Measurements from ENCODE around the gene HABP2. TPM values are rescaled to one million over a fixed set of nuclear protein-coding genes. Genes with fewer than 3 reads are reported as not detected.

Gene HABP2
- total and polyA plus RNA-seq, 9 of the 15 experiments (the other 6 are each of a cell fraction or from before 2014, with no cell fraction given): 0.09 TPM; not detected in 8

- H3K36me3 ChIP-seq (ENCODE audit: control insufficient read depth, insufficient read depth, low read length): no peaks in the 10 kb centered on the region
These were observed 64.2 kb downstream of the HABP2 start for GRCh38 chr10:113617086-113617485.

More at GRCh38 chr10:113617086-113617485, 64.2 kb downstream of the HABP2 start:
- no peak for TF ChIP-seq STAG1 (CRISPR knock-in tag; IDR thresholded peaks at IDR 0.05; ENCODE audit: borderline replicate concordance)
- TF ChIP-seq, protein P1, sequence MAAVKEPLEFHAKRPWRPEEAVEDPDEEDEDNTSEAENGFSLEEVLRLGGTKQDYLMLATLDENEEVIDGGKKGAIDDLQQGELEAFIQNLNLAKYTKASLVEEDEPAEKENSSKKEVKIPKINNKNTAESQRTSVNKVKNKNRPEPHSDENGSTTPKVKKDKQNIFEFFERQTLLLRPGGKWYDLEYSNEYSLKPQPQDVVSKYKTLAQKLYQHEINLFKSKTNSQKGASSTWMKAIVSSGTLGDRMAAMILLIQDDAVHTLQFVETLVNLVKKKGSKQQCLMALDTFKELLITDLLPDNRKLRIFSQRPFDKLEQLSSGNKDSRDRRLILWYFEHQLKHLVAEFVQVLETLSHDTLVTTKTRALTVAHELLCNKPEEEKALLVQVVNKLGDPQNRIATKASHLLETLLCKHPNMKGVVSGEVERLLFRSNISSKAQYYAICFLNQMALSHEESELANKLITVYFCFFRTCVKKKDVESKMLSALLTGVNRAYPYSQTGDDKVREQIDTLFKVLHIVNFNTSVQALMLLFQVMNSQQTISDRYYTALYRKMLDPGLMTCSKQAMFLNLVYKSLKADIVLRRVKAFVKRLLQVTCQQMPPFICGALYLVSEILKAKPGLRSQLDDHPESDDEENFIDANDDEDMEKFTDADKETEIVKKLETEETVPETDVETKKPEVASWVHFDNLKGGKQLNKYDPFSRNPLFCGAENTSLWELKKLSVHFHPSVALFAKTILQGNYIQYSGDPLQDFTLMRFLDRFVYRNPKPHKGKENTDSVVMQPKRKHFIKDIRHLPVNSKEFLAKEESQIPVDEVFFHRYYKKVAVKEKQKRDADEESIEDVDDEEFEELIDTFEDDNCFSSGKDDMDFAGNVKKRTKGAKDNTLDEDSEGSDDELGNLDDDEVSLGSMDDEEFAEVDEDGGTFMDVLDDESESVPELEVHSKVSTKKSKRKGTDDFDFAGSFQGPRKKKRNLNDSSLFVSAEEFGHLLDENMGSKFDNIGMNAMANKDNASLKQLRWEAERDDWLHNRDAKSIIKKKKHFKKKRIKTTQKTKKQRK (IDR thresholded peaks at IDR 0.05; ENCODE audit: borderline replicate concordance, low read depth, low read length): no peak
- ATAC-seq: no peak
- BruUV-seq (replicated peaks): no TSS peak
- Histone ChIP-seq H2AFZ (ENCODE audit: low read depth, low read length) (no peak overlapping the region), H3K9me3 (replicated peaks; ENCODE audit: control insufficient read depth, insufficient read depth, low read depth, low read length) (no peaks in the 10 kb centered on the region), H3K4me1 (replicated peaks in 1 of 2; ENCODE audit: control insufficient read depth in 2 of 2, insufficient read depth in 2 of 2, low read length in 2 of 2) (no peaks in the 10 kb centered on the region), H3K27me3 (ENCODE audit: control insufficient read depth in 2 of 2, insufficient read depth in 2 of 2, low read length in 2 of 2) (peaks cover 0 to 53% of the 10 kb centered on the region in 2 experiments; a peak in 2 of 5 replicates), H3K27ac (ENCODE audit: extremely low read depth, low read depth, low read length) (no peak overlapping the region), H3K79me2 (ENCODE audit: control insufficient read depth, insufficient read depth, low read length) (no peaks in the 10 kb centered on the region), H3K9ac (ENCODE audit: insufficient read depth in 1 of 2, low read depth in 2 of 2, low read length in 2 of 2) (no peak overlapping the region), H3K4me2 (ENCODE audit: insufficient read depth, low read length) (no peak overlapping the region), H3K9me1 (ENCODE audit: control insufficient read depth, insufficient read depth, low read length) (no peaks in the 10 kb centered on the region), H4K20me1 (replicated peaks; ENCODE audit: control insufficient read depth, insufficient read depth, low read length) (no peaks in the 10 kb centered on the region), H3K4me3 (no peak overlapping the region)
- intact Hi-C loops (cut with micrococcal nuclease): no loop called here
- POLR2A ChIA-PET: no interaction called here
- in situ Hi-C loops (cut with MboI): no loop called here
- FAIRE-seq: no peak
- WGBS (ENCODE audit: insufficient coverage, low coverage, missing lambda C conversion rate): 0% methylated on average over 6 of the region's 7 CpGs
- DNase-seq (ENCODE audit: extremely low read depth in 1 of 4, low spot score in 3 of 4): no peak
- CTCF ChIA-PET (ENCODE audit: low intra/inter-chr PET ratio): no interaction called here
